ENCODE results near the gene VPS37B.

VPS37B gene

GRCh38 chr12:122875590-122876220 is 20.2 kb downstream of the VPS37B start:
- no peak for DNase-seq (ENCODE audit: low read depth)
- H3K4me3 ChIP-seq (ENCODE audit: low read depth, low read length) = no peak overlapping the region
- in situ Hi-C loops (cut with HindIII; ENCODE audit: low sequenced_read_pairs) = no loop called here
- TF ChIP-seq CTCF (IDR thresholded peaks at IDR 0.05; ENCODE audit: low read depth, low read length, missing control alignments) = no peak

- no peak for DNase-seq (ENCODE audit: low read depth)
- in situ Hi-C loops (cut with HindIII; ENCODE audit: low sequenced_read_pairs) = no loop called here
- no peak overlapping the region for H3K4me3 ChIP-seq (ENCODE audit: low read depth, low read length)
- no peak for TF ChIP-seq CTCF (IDR thresholded peaks at IDR 0.05; ENCODE audit: low read depth, low read length, missing control alignments)
These were observed 21.8 kb downstream of the VPS37B start for GRCh38 chr12:122874081-122874480.

- no peak overlapping the region for H3K4me3 ChIP-seq (ENCODE audit: low read depth, low read length)
- in situ Hi-C loops (cut with HindIII; ENCODE audit: low sequenced_read_pairs) = no loop called here
- no peak for TF ChIP-seq CTCF (IDR thresholded peaks at IDR 0.05; ENCODE audit: low read depth, low read length, missing control alignments)
- DNase-seq (ENCODE audit: low read depth) = no peak
These were observed 22.4 kb downstream of the VPS37B start for GRCh38 chr12:122873540-122873939.

- no peak overlapping the region for H3K4me3 ChIP-seq (ENCODE audit: low read depth, low read length)
These were observed 23.0 kb downstream of the VPS37B start for GRCh38 chr12:122872815-122873361.

GRCh38 chr12:122871851-122872780 is 23.8 kb downstream of the VPS37B start:
- in situ Hi-C loops (cut with HindIII; ENCODE audit: low sequenced_read_pairs) = no loop called here
- DNase-seq (ENCODE audit: low read depth) = no peak
- no peak overlapping the region for H3K4me3 ChIP-seq (ENCODE audit: low read depth, low read length)
- no peak for TF ChIP-seq CTCF (IDR thresholded peaks at IDR 0.05; ENCODE audit: low read depth, low read length, missing control alignments)

More at GRCh38 chr12:122872815-122873361, 23.0 kb downstream of the VPS37B start:
- in situ Hi-C loops (cut with HindIII; ENCODE audit: low sequenced_read_pairs) = no loop called here
- no peak for DNase-seq (ENCODE audit: low read depth)
- TF ChIP-seq CTCF (IDR thresholded peaks at IDR 0.05; ENCODE audit: low read depth, low read length, missing control alignments) = no peak

GRCh38 chr12:122870867-122871664 is 24.9 kb downstream of the VPS37B start:
- no peak for DNase-seq (ENCODE audit: low read depth)
- H3K4me3 ChIP-seq (ENCODE audit: low read depth, low read length) = no peak overlapping the region
- no peak for TF ChIP-seq CTCF (IDR thresholded peaks at IDR 0.05; ENCODE audit: low read depth, low read length, missing control alignments)
- in situ Hi-C loops (cut with HindIII; ENCODE audit: low sequenced_read_pairs) = no loop called here

Measured in astrocyte of the cerebellum (primary cell).